Right ventricle myocardium superior (tissue), 1 donor: ENCODE measurements around the gene SNRNP40. TPM values are rescaled to one million over a fixed set of nuclear protein-coding genes. Genes with fewer than 3 reads are reported as not detected.
A peak's percentile ranks its signal among the peaks of the same experiment; 100 is the strongest.

Experiments used
- ATAC-seq: fragments of 200-7000 bp; cut with Tn5 transposase; one replicate; pipeline ENCODE4 v1.9.1; 2020; ENCODE audit warnings: mild to moderate bottlenecking; ENCODE audit not compliant: poor library complexity
- DNase-seq: peaks from one replicate; pipeline ENCODE4 v3.0.0-alpha.2; 2020
- intact Hi-C: fragments of 100-400 bp; cut with DNase I; formaldehyde crosslinking; loops from one replicate; pipeline ENCODE4 v1.11.2; 2022
- long read RNA-seq: library from polyadenylated mRNA; unstranded; transcript quantifications from one replicate; pipeline ENCODE4 v2.0.0, GENCODE V29; 2021
- total RNA-seq: library from RNA; stranded (reverse); fragmentation: NEBNext Ultra II Directional; extraction: Animal tissue kit (Norgen Biotek cat#: 25700); gene quantifications from one replicate; pipeline ENCODE4 v1.2.1, GENCODE V29; 2021
- donor health status: DM: no; HTN: yes; CAD: no; lungs with severe emphysema.

The SNRNP40 gene
- total RNA-seq, result 18.1 TPM
- long read RNA-seq, transcript SNRNP40-201 (10 exons, 1,597 nt), result major isoform, 42 of 43 reads
- long read RNA-seq, partial matches to known transcripts, result 0 of 43 reads
- long read RNA-seq, other reads (novel, unspliced or antisense), result 1 of 43 reads

DNA sequence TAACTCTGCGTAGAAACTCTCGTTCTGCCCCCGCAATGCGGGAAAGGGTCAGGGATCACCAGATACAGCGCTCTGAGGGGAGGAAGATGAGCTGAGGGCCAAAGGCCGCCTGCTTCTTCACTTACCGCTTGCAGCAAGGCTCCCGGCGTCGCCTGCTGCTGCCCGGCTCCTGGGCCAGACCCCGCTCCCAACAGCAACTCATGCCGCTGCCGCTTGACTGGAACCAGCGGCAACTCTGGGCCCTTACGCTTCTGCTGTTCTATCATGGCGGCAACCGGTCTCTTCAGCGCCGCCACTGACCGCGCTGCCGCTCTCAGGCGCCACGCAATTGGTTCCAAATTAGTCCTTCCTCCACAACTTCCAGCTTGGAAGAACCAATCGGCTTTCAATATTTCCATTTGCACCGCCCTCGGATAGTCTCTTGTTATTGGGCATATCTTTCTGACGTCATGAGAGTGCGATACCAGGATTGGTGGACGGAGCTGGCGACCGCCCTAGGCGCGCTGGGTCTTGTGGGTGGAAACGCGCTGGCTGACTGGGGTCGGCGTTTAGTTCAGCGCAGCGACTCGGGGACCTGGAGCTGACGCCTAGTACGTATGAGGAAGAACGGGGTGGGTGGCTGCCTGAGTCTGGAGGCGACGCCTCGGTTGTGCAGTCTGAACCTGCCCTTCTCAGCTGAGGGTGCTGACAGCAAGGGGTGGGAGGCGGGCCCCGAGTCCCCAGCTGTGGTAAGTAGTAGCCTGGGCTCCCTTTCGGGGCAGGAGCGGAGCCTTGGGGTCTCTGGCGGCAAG, at the start of gene SNRNP40, which contains the start of gene ZCCHC17:
Gene SNRNP40, minus strand, starts transcription at position 303 of the 791 bp plus-strand sequence. Its CDS starts 37 bp downstream, at position 266.
Gene ZCCHC17, plus strand, starts transcription at position 547 of the 791 bp plus-strand sequence. CDS start 13,067 bp downstream, outside the sequence.
- DNase-seq, result peak; percentile 95
- ATAC-seq, result peak; percentile 99
- intact Hi-C loops, result no loop called here

- intact Hi-C loops, result loop anchor here (10.0 kb wide), 1 partner anchor 69 kb away; the partner anchor contains the start of gene SERINC2
- DNase-seq, result no peak
- ATAC-seq, result no peak
These were observed 49.0 kb upstream of the SNRNP40 start for GRCh38 chr1:31345635-31346034.

GRCh38 chr1:31344503-31344902, 47.9 kb upstream of the SNRNP40 start:
- DNase-seq, result no peak
- intact Hi-C loops, result loop anchor here (10.0 kb wide), 1 partner anchor 70 kb away; the partner anchor contains the start of gene SERINC2
- ATAC-seq, result no peak

DNA sequence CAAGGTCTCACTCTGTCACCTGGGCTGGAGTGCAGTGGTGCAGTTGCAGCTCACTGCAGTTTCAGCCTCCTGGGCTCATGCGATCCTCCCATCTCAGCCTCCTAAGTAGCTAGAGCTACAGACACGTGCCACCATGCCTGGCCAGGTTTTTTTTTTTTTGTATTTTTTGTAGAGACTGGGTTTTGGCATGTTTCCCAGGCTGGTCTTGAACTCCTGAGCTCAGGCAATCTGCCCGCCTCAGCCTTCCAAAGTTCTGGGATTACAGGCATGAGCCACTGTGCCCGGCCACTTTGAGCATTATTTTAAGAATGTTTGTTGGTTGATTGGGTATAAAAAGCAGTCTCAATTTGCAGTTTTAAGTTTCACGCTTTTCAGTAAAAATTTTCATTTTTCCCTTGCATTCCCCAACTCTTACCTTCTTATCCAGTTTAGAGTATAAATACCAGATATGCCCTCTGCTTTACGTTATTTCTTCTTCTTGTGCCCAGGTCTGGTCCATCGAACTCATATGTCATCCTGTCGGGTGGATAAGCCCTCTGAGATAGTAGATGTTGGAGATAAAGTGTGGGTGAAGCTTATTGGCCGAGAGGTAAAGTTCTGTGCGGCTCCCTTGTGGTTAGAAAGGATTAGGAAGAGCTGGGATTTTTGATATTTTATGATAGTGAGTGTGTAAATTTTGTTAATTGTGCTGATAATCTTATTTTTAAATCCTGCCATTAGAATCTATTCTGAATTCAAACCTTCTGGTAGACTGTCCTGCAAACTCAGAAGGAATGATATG, 40.3 kb upstream of the SNRNP40 start:
- intact Hi-C loops, result no loop called here

GRCh38 chr1:31335007-31335406, 38.4 kb upstream of the SNRNP40 start:
- no peak for ATAC-seq
- intact Hi-C loops, result no loop called here
- no peak for DNase-seq

More for the DNA sequence above, 40.3 kb upstream of the SNRNP40 start:
- DNase-seq, result no peak
- ATAC-seq, result no peak

- intact Hi-C loops, result no loop called here
- no peak for DNase-seq
- ATAC-seq, result no peak
These were observed 30.8 kb upstream of the SNRNP40 start for GRCh38 chr1:31327381-31327780.

- ATAC-seq, result no peak
These were observed 29.9 kb upstream of the SNRNP40 start for GRCh38 chr1:31326461-31326860.

GRCh38 chr1:31324992-31325391, 28.4 kb upstream of the SNRNP40 start:
- DNase-seq, result no peak
- no peak for ATAC-seq
- intact Hi-C loops, result no loop called here

More at GRCh38 chr1:31326461-31326860, 29.9 kb upstream of the SNRNP40 start:
- intact Hi-C loops, result no loop called here
- DNase-seq, result no peak

GRCh38 chr1:31324093-31324492, 27.5 kb upstream of the SNRNP40 start:
- DNase-seq, result no peak
- intact Hi-C loops, result no loop called here
- ATAC-seq, result no peak

- no peak for DNase-seq
- intact Hi-C loops, result no loop called here
- ATAC-seq, result no peak
These were observed 21.6 kb upstream of the SNRNP40 start for GRCh38 chr1:31318146-31318545.

DNA sequence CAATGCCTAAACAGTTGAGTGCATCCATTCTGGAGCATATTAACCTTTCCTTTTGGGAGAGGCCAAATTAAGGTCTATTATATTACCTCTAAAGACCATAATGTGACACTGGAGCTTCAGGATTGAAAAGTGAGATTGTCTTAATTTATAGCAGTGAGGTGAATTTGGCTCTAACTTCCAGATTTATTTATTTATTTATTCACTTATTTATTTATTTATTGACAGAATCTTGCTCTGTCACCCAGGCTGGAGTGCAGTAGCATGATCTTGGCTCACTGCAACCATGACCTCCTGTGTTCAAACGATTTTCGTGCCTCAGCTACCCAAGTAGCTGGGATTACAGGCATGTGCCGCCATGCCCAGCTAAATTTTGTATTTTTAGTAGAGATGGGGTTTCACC, 19.3 kb upstream of the SNRNP40 start:
- intact Hi-C loops, result no loop called here
- ATAC-seq (no peak), DNase-seq (no peak)

GRCh38 chr1:31310198-31310597, 13.6 kb upstream of the SNRNP40 start:
- DNase-seq (no peak), ATAC-seq (no peak)
- intact Hi-C loops, result no loop called here

DNA sequence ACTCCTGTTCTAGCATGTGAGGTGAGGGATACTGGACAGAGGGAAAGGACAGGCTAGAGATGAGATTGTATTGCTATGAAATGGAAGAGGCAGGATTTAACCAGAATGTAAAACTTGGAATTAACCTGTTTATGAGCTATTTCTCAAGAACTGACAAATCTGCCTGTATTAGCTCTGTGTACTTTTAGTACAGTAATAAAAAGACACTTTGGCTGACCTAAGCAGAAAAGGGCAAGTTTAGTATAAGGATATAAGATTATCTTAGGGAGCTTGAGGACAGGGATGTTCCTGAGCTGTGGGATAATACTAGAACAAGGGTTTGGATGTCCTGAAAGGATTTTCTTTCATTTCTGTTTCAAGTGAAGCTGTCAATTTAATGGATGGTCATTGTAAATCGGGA, 11.4 kb upstream of the SNRNP40 start:
- intact Hi-C loops, result no loop called here
- DNase-seq (no peak), ATAC-seq (no peak)

DNA sequence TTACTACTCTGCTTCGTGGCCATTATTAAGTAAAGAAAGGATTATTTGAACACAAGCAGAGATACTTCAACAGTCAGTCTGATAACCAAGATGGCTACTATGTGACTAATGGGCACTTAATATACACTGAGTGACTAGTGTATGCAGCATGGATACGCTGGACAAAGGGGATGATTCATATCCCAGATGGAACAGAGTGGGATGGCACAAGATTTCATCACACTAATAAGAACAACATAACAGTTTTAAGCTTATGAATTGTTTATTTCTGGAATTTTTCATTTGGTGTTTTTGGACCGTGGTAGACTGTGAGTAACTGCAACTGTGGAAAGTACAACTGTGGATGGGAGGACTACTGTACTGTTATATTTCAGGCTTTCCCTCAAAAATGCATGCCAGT, 9.7 kb upstream of the SNRNP40 start:
- intact Hi-C loops, result no loop called here
- no peak for ATAC-seq
- DNase-seq, result no peak

DNA sequence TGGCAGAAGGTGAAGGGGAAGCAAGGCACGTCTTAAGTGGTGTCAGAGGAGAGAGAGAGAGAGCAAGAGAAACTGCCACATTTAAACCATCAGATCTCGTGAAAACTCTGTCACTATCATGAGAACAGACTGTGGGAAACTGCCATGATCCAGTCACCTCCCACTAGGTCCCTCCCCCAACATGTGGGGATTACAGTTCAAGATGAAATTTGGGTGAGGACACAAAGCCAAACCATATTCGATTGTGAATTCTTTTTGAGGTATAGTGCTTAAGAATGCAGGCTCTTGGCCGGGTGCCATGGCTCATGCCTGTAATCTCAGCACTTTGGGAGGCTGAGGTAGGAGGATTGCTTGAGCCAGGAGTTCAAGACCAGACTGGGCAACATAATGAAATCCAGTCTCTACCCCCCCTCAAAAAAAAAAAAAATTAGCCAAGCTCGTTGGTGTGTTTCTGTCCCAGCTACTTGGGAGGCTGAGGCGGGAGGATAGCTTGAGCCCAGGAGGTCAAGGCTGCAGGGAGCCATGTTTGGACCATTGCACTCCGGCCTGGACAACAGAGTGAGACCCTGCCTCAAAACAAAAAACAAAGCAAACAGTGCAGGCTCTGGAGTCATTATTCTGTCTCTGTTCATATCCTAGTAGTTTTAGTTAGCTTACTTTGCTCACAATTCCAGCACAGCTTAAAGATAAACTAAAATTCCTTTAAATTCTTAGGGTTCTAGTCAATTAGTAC, 6.3 kb upstream of the SNRNP40 start:
- intact Hi-C loops, result no loop called here
- ATAC-seq (no peak), DNase-seq (no peak)

- intact Hi-C loops, result no loop called here
- DNase-seq, result no peak
These were observed 3.6 kb upstream of the SNRNP40 start for GRCh38 chr1:31300193-31300592.

DNA sequence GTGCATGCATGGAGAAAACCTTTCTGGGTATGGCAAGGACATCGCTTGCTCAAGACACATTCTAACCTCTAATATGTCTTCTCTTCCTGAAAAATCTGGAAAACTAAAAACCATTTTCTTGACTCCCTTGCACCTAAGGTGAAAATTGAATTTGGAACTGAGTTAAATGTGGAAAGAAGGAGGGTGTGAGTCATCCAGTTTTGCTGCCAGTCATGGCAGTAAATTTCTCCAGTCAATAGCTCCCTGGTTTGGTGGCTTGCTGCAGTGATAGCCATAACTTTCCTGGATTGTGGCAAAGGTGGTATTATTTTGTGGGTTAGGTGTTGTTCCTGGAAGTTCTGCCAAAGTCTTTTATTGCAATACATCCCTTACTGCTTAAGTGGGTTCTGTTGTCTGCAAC, 2.8 kb upstream of the SNRNP40 start:
- intact Hi-C loops, result no loop called here
- DNase-seq (no peak), ATAC-seq (no peak)

More at GRCh38 chr1:31300193-31300592, 3.6 kb upstream of the SNRNP40 start:
- ATAC-seq, result no peak

- no peak for ATAC-seq
- DNase-seq, result no peak
- intact Hi-C loops, result no loop called here
These were observed 974 bp upstream of the SNRNP40 start for GRCh38 chr1:31297277-31298247.
